ENCODE measurements around the gene APEH. TPM values are rescaled to one million over a fixed set of nuclear protein-coding genes. Genes with fewer than 3 reads are reported as not detected.

APEH gene
- total and polyA plus RNA-seq, 8 donors = 26.1 to 57.3 (median 45.9) TPM

DNA sequence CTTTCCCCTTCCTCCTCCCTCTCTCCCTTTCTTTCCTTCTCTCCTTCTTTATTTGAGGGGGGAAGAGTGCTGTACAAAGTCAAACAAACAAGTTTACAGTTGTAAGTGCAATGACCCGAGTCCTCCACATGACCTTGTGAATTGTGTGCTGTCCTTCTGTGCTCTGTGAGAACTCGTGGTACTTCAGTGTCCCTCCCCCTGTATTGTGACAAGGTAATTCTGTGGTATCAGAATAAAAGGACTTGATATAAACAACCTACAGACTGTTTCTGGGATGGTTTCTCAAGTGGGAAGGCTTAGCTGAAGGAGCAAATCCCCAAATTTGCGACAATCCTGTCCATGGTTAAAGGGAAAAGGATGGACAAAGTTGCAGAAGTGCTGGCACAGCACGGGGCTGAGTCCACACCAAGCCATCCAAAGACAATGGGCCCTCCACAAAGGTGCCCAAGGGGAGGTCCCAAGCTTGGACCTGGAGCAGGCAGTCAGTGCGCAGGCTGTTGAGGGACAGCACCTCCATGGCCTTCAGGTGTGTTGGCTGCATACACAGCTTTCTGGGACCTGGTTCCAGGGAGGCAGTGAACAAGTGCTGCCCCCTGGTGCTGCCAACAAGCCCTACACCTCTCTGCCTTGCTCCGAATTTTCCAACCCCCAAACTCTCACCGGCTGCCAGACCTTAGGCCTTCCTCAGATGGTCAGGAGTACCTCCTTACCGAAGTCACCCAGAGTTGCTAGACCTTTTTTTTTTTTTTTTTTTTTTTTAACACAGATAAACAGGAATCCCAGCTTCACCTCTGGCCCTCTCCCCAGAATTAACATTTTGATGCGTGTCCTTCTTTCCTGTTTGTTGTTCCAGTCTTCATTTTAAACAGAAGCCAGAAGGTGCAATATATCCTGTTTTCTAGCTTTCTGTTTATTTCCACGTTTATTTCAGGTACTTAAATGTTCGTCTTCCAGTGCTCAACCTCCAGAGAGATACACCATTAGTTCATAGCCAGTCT lies 2.6 kb upstream of the APEH start:
- peak in 5 of 6 donors; percentile 74 to 90 (median 83) for DNase-seq
- peaks cover 6 to 19% (median 10%) of the 10 kb centered on the region in 3 donors for H3K4me1 ChIP-seq
- H3K27ac ChIP-seq = no peak overlapping the region
- H3K4me3 ChIP-seq = no peak overlapping the region
- 27 to 31% methylated on average over 11 of the region's 11 CpGs for WGBS, 2 donors
- H3K36me3 ChIP-seq = peaks cover 0 to 6% (median 0%) of the 10 kb centered on the region in 3 donors
- TF ChIP-seq, protein P1, sequence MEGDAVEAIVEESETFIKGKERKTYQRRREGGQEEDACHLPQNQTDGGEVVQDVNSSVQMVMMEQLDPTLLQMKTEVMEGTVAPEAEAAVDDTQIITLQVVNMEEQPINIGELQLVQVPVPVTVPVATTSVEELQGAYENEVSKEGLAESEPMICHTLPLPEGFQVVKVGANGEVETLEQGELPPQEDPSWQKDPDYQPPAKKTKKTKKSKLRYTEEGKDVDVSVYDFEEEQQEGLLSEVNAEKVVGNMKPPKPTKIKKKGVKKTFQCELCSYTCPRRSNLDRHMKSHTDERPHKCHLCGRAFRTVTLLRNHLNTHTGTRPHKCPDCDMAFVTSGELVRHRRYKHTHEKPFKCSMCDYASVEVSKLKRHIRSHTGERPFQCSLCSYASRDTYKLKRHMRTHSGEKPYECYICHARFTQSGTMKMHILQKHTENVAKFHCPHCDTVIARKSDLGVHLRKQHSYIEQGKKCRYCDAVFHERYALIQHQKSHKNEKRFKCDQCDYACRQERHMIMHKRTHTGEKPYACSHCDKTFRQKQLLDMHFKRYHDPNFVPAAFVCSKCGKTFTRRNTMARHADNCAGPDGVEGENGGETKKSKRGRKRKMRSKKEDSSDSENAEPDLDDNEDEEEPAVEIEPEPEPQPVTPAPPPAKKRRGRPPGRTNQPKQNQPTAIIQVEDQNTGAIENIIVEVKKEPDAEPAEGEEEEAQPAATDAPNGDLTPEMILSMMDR (IDR thresholded peaks at IDR 0.05) = peak; percentile 42 to 72 (median 64)
- peak; percentile 35 to 59 (median 56) for ATAC-seq
- intact Hi-C loops (cut with DNase I) = loop anchor here in 1 of 3 donors (5.0 kb wide), 1 partner anchor 134 kb away; no protein-coding TSS in a partner anchor
- no peak for FAIRE-seq
- H3K27me3 ChIP-seq = no peaks in the 10 kb centered on the region
- no peaks in the 10 kb centered on the region for H3K9me3 ChIP-seq

DNA sequence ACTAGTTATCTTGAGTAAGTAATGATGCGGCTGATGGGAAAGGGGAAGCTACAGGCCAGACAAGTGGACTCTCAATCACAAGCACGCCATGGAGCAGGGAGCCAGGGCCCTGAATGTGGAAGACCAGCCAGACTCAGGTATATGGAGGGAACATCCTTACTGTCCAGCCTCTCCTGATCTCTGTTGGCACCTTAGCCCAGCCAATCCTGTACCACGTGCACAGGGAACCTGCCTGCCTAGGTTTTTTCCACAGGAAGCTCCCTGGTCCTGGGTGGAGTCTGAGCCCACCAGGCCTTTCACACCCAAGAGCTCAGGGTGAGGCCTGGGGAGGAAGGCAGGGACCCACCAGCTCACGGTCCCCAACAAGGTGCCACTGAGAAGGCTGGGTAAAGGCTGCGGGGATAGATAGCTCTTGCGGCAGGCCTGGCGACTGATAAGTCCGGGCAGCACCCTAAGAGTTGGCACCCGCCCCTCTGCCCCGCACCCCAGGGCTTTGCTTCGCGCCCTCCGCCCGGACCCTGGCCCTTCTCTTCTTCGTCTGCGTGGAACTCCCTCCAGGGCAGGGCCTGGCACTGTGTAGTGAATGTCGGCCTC lies 933 bp upstream of the APEH start:
- DNase-seq = no peak
- peaks cover 6 to 19% (median 10%) of the 10 kb centered on the region in 3 donors for H3K4me1 ChIP-seq
- WGBS, 2 donors = 18 to 28% methylated on average over 16 to 17 of the region's 17 CpGs
- peak in 1 of 4 donors; percentile 1 for ATAC-seq
- H3K36me3 ChIP-seq = peaks cover 0 to 7% (median 0%) of the 10 kb centered on the region in 3 donors
- intact Hi-C loops (cut with DNase I) = loop anchor here in 1 of 3 donors (5.0 kb wide), 1 partner anchor 136 kb away; no protein-coding TSS in a partner anchor
- H3K27ac ChIP-seq = peak overlapping the region; percentile 86 to 93 (median 90)
- FAIRE-seq = no peak
- TF ChIP-seq, protein P1 (IDR thresholded peaks at IDR 0.05) = no peak
- no peaks in the 10 kb centered on the region for H3K9me3 ChIP-seq
- peak overlapping the region; percentile 66 to 98 (median 92) for H3K4me3 ChIP-seq
- no peaks in the 10 kb centered on the region for H3K27me3 ChIP-seq

DNA sequence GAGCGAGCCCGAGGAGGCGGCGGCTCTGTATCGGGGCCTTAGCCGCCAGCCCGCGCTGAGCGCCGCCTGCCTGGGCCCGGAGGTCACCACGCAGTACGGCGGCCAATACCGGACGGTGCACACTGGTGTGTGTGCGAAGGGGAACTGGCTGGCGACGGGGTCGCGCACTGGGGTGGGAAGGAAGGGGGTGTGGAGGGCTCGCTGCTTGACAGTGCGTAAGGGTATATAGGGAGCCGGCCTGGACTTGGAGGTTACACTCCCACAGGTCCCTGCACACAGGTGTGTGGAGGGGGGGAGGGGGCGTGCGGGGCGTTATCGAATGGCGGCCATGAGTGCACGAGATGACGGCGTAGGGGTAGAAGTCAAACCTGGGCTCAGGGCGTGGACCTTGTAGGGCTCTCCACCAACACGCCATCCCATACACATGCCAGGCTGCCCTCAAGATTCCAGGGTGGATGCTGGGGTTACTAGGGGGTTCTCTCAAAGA lies 389 bp downstream of the APEH start:
- TF ChIP-seq, protein P1 (IDR thresholded peaks at IDR 0.05) = no peak
- ATAC-seq (peak; percentile 9 to 42 (median 23)), DNase-seq (no peak), FAIRE-seq (no peak)
- intact Hi-C loops (cut with DNase I) = loop anchor here in 1 of 3 donors (5.0 kb wide), 1 partner anchor 137 kb away; no protein-coding TSS in a partner anchor
- H3K4me3 ChIP-seq = peak overlapping the region; percentile 66 to 98 (median 92)
- H3K27ac ChIP-seq = peak overlapping the region; percentile 86 to 93 (median 90)
- H3K4me1 ChIP-seq = peaks cover 0 to 11% (median 6%) of the 10 kb centered on the region in 3 donors
- H3K9me3 ChIP-seq = no peaks in the 10 kb centered on the region
- H3K27me3 ChIP-seq = no peaks in the 10 kb centered on the region
- WGBS, 2 donors = 2 to 3% methylated on average over 34 of the region's 34 CpGs
- H3K36me3 ChIP-seq = peaks cover 0 to 17% (median 10%) of the 10 kb centered on the region in 3 donors

DNA sequence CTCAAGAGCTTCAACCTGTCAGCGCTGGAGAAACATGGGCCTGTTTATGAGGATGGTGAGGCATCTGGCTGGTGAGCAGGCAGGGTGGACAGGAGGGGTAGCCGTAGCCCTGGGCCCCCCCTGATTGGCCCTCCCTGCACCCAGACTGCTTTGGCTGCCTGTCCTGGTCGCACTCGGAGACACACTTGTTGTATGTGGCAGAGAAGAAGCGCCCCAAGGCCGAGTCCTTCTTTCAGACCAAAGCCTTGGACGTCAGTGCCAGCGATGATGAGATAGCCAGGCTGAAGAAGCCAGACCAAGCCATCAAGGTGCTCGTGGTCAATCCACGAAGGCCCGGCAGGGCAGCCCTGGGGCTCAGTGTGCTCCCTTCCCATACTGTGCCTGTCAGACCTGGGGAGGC lies 1.8 kb downstream of the APEH start:
- no peak for DNase-seq
- no peaks in the 10 kb centered on the region for H3K9me3 ChIP-seq
- WGBS, 2 donors = 88 to 91% methylated on average over 11 of the region's 11 CpGs
- ATAC-seq = no peak
- H3K27ac ChIP-seq = no peak overlapping the region
- peaks cover 0 to 17% (median 10%) of the 10 kb centered on the region in 3 donors for H3K36me3 ChIP-seq
- FAIRE-seq = no peak
- TF ChIP-seq, protein P1 (IDR thresholded peaks at IDR 0.05) = no peak
- H3K27me3 ChIP-seq = no peaks in the 10 kb centered on the region
- intact Hi-C loops (cut with DNase I) = no loop called here
- H3K4me1 ChIP-seq = peaks cover 0 to 11% (median 6%) of the 10 kb centered on the region in 3 donors
- H3K4me3 ChIP-seq = no peak overlapping the region
